HL-60 (cell line): ENCODE results near the gene UBTD1.

Experiments used
- DNase-seq, 2 experiments: peaks; one replicate each; pipeline ENCODE4 v3.0.0-alpha.2; 2010 to 2020; ENCODE audit warnings: low read depth in 1 of 2, low spot score in 1 of 2
- H3K27ac ChIP-seq: fragments of 250-450 bp; sonication (Bioruptor Pico); replicated peaks from 2 replicates; pipeline ENCODE4 v1.5.1; 2020; ENCODE audit warnings: mild to moderate bottlenecking, moderate library complexity
- H3K27me3 ChIP-seq: fragments of 250-450 bp; sonication (Bioruptor Pico); 2 replicates; pipeline ENCODE4 v1.5.1; 2021; ENCODE audit warnings: mild to moderate bottlenecking, moderate library complexity; ENCODE audit not compliant: insufficient read depth, poor library complexity, severe bottlenecking
- H3K4me3 ChIP-seq: replicated peaks from 2 replicates; pipeline ENCODE4 v1.5.1; 2011; ENCODE audit warnings: mild to moderate bottlenecking, control low read depth, low read length; ENCODE audit not compliant: insufficient read depth
- GABPA ChIP-seq: IDR thresholded peaks from 2 replicates; pipeline ENCODE4 v1.6.1; 2012; ENCODE audit warnings: low read depth
- POLR2AphosphoS5 ChIP-seq: IDR thresholded peaks from 2 replicates; pipeline ENCODE4 v1.6.1; 2012; ENCODE audit warnings: low read depth
- SPI1 ChIP-seq: IDR thresholded peaks from 2 replicates; pipeline ENCODE4 v1.6.1; 2012; ENCODE audit warnings: low read depth, mild to moderate bottlenecking, borderline replicate concordance
- TF ChIP-seq, protein P1 (sequence below): IDR thresholded peaks from one replicate; pipeline ENCODE4 v1.5.1; 2011; ENCODE audit warnings: low read length, control low read depth, inconsistent platforms; ENCODE audit not compliant: insufficient read depth
- TF ChIP-seq, protein P2 (sequence below): IDR thresholded peaks from 2 replicates; pipeline ENCODE4 v1.6.1; 2012; ENCODE audit warnings: low read depth; ENCODE audit not compliant: insufficient replicate concordance

Gene UBTD1

DNA sequence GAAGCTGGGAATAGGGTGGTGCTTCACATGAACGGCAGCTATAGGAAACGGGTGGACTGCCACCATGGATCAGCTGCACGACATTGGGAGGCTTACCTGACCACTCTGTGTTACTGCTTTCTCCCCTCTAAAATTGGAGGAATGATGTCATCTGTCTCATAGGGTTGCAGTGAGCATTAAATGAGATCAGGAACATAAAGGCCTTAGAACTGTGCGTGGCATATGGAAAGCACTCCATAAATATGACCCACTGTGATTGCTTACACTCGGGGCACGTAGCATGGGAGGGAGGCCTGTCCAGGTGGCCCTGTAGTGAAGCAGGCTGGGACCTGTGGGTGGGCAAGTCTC lies 100.5 kb downstream of the UBTD1 start:
- no peak for DNase-seq
- Histone ChIP-seq H3K4me3 (no peak overlapping the region), H3K27ac (no peak overlapping the region)

DNA sequence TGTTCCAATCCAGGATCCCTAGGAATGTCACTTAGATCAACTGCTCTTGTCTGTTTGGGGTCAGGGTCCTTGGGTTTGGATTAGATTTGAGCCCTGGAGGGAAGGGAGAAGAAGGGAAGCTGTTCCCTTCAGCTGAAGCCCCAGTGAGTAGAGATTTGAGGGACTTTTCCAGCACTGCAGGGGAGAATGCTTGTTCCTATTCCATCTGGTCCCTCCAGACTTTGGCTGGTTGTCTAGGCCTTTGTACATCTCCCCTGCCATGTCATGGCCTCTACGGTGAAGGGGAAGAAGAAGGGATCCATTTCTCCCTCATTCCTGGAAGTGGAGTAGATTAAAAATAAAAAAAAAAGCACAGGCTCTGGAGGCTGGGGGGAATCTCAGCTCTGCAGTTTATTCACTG lies 101.9 kb downstream of the UBTD1 start:
- H3K27me3 ChIP-seq, result no peaks in the 10 kb centered on the region
- no peak for DNase-seq
- H3K4me3 ChIP-seq, result no peak overlapping the region
- no peak overlapping the region for H3K27ac ChIP-seq
- no peak for TF ChIP-seq POLR2AphosphoS5

More for the DNA sequence above, 100.5 kb downstream of the UBTD1 start:
- TF ChIP-seq, protein P1, sequence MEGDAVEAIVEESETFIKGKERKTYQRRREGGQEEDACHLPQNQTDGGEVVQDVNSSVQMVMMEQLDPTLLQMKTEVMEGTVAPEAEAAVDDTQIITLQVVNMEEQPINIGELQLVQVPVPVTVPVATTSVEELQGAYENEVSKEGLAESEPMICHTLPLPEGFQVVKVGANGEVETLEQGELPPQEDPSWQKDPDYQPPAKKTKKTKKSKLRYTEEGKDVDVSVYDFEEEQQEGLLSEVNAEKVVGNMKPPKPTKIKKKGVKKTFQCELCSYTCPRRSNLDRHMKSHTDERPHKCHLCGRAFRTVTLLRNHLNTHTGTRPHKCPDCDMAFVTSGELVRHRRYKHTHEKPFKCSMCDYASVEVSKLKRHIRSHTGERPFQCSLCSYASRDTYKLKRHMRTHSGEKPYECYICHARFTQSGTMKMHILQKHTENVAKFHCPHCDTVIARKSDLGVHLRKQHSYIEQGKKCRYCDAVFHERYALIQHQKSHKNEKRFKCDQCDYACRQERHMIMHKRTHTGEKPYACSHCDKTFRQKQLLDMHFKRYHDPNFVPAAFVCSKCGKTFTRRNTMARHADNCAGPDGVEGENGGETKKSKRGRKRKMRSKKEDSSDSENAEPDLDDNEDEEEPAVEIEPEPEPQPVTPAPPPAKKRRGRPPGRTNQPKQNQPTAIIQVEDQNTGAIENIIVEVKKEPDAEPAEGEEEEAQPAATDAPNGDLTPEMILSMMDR, result no peak
- TF ChIP-seq SPI1 (no peak), GABPA (no peak), POLR2AphosphoS5 (no peak)
- TF ChIP-seq, protein P2, sequence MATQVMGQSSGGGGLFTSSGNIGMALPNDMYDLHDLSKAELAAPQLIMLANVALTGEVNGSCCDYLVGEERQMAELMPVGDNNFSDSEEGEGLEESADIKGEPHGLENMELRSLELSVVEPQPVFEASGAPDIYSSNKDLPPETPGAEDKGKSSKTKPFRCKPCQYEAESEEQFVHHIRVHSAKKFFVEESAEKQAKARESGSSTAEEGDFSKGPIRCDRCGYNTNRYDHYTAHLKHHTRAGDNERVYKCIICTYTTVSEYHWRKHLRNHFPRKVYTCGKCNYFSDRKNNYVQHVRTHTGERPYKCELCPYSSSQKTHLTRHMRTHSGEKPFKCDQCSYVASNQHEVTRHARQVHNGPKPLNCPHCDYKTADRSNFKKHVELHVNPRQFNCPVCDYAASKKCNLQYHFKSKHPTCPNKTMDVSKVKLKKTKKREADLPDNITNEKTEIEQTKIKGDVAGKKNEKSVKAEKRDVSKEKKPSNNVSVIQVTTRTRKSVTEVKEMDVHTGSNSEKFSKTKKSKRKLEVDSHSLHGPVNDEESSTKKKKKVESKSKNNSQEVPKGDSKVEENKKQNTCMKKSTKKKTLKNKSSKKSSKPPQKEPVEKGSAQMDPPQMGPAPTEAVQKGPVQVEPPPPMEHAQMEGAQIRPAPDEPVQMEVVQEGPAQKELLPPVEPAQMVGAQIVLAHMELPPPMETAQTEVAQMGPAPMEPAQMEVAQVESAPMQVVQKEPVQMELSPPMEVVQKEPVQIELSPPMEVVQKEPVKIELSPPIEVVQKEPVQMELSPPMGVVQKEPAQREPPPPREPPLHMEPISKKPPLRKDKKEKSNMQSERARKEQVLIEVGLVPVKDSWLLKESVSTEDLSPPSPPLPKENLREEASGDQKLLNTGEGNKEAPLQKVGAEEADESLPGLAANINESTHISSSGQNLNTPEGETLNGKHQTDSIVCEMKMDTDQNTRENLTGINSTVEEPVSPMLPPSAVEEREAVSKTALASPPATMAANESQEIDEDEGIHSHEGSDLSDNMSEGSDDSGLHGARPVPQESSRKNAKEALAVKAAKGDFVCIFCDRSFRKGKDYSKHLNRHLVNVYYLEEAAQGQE, result no peak
- H3K27me3 ChIP-seq, result no peaks in the 10 kb centered on the region

DNA sequence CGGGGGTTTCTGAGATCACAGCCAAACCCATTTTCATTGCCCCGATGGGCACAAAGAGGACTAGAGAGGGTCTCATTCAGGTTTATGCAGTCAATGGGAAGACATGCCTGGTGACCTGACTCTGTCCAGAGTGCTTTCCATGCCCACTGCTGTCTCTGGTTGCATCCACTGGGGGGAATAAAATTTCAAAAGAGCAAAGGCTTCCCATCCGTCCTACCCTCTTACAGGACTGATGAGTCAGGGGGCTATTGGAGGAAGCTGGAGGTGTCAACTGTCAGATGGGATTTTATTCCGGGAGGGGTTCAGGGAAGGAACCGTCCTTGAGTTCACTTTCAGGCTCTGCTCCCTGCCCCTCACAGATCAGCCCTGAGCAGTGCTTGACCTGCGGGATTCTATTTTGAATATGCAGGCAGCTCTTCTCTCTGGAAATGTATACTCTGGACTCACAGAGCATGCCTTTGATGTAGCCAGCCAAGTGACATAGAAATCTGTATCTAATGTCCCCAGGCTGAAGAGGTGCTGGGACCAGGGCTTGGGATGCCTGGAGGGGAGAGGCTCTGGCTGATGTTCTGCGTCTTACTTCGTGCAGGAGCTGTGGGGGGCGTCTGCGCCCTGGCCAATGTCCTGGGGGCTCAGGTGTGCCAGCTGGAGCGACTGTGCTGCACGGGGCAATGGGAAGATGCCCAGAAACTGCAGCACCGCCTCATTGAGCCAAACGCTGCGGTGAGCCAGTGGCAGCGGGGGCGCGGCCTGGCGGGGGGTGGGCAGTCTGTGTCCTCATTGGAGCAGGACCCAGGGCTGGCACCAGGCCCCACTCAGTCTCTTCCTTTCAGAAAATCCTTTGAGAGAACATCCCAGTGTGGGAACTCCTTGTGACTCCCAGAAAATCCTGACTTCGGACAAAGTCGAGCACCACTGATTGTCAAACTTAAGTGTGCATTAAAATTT lies 102.8 kb downstream of the UBTD1 start:
- no peak for DNase-seq
- no peaks in the 10 kb centered on the region for H3K27me3 ChIP-seq
- H3K27ac ChIP-seq, result no peak overlapping the region
- TF ChIP-seq POLR2AphosphoS5 (no peak), SPI1 (no peak), GABPA (no peak)
- TF ChIP-seq, protein P2, result no peak
- TF ChIP-seq, protein P1, result no peak
- no peak overlapping the region for H3K4me3 ChIP-seq

DNA sequence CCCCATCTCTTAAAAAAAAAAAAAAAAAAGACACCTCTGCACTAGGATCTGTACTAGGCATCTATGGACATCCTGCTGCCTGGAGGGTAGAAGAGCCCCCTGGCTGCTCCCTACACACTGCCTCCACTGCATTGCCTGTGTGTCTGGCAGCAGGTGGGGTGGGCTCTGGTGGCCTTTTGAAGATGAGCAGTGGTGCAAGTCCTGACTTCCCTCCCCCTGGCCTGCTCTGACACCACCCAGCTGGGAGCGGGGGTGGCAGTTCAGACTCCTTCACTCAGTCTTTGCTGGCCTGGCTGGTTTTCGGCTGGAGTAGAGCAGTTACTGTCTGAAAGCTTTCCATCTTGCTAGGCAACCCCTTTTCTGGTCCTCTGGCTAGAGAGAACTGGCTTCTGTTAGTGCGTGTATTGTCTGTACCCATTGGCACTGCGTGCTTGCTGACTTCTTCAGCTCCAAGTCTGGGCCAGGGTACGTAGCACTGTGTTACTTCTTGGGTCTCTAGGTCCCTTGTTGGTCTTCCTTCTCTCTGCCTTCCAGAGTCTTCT lies 108.4 kb downstream of the UBTD1 start:
- DNase-seq, result no peak
- no peak for TF ChIP-seq POLR2AphosphoS5
- TF ChIP-seq, protein P2, result no peak
- H3K27ac ChIP-seq, result no peak overlapping the region
- H3K27me3 ChIP-seq, result no peaks in the 10 kb centered on the region
- no peak overlapping the region for H3K4me3 ChIP-seq
